Ascending aorta (tissue), 2 donors: ENCODE measurements around the gene TGM1. TPM values are rescaled to one million over a fixed set of nuclear protein-coding genes. Genes with fewer than 3 reads are reported as not detected.

Experiments used
- DNase-seq, 2 donors: peaks; one replicate each; pipeline ENCODE4 v3.0.0-alpha.2; 2019; ENCODE audit warnings: low spot score in 2 of 2
- H3K27ac ChIP-seq, 2 donors: fragments of 200-600 bp; sonication (generic); one replicate each; pipeline ENCODE4 v1.5.1; 2016 to 2017; ENCODE audit warnings: mild to moderate bottlenecking in 1 of 2
- H3K27me3 ChIP-seq: fragments of 200-600 bp; sonication (generic); one replicate; pipeline ENCODE4 v1.5.1; 2017
- H3K36me3 ChIP-seq, 2 donors: fragments of 200-600 bp; sonication (generic); one replicate each; pipeline ENCODE4 v1.5.1; 2016
- H3K4me1 ChIP-seq, 2 donors: fragments of 200-600 bp; sonication (generic); one replicate each; pipeline ENCODE4 v1.5.1; 2016 to 2017; ENCODE audit warnings: mild to moderate bottlenecking in 1 of 2
- H3K4me3 ChIP-seq, 2 donors: fragments of 200-600 bp; sonication (generic); one replicate each; pipeline ENCODE4 v1.5.1; 2016 to 2017; ENCODE audit warnings: mild to moderate bottlenecking in 1 of 2
- H3K9me3 ChIP-seq, 2 donors: fragments of 200-600 bp; sonication (generic); one replicate each; pipeline ENCODE4 v1.5.1; 2016
- intact Hi-C: fragments of 100-400 bp; cut with DNase I; formaldehyde crosslinking; loops from one replicate; pipeline ENCODE4 v1.15.1; 2023
- total RNA-seq: library from RNA; depleted of rRNA; stranded (reverse); fragments of >200 nt; gene quantifications from one replicate; pipeline ENCODE4 v1.1.0, GENCODE V29; 2016
- TF ChIP-seq, protein P1 (sequence below), 3 experiments: fragments of 200-600 bp in 2 of 3; fragments of 450-650 bp in 1 of 3; sonication (generic) in 2 of 3; IDR thresholded peaks; one replicate each; pipeline ENCODE4 v1.5.1; 2016 to 2019; ENCODE audit warnings: antibody characterized with exemption in 3 of 3, mild to moderate bottlenecking in 1 of 3, moderate library complexity in 1 of 3

Gene TGM1
- total RNA-seq, 1 donor from 2014 or later: 1.7 TPM

DNA sequence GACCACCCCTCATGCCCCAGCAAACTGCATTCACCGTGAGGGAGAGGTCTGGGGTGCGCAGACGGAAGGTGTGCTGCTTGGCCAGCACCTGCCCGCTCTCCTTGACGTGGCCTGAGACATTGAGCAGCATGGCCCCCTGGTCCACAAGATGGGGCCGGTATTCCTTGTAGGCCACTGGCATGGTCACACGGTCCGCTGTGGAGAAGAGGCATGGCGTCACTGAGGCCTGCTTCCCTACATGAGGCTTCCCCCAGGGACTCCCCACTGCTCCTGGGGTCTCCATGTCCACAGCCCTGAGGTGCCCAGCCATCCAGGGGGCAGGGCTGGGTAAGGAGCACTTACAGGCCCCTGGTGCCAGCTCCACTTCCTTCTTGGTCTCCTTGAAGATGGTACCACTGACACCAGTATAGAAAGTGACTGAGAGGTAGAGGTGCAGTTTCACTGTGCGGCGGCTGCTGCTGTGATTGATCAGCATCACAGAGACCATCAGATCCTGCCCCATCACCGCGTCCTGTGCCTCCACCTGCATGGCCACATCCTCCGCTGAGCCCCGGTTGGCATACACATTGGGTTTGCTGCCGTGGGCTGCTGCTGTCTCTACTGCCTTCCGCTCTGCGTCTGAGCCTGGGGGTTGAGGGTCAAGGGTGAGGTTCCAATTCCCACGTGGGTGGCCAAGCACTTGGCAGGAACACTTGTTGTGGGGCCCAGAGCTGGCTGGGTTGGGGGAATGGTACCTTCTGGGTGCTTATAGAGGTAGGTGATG lies 8.2 kb downstream of the TGM1 start:
- TF ChIP-seq, protein P1, sequence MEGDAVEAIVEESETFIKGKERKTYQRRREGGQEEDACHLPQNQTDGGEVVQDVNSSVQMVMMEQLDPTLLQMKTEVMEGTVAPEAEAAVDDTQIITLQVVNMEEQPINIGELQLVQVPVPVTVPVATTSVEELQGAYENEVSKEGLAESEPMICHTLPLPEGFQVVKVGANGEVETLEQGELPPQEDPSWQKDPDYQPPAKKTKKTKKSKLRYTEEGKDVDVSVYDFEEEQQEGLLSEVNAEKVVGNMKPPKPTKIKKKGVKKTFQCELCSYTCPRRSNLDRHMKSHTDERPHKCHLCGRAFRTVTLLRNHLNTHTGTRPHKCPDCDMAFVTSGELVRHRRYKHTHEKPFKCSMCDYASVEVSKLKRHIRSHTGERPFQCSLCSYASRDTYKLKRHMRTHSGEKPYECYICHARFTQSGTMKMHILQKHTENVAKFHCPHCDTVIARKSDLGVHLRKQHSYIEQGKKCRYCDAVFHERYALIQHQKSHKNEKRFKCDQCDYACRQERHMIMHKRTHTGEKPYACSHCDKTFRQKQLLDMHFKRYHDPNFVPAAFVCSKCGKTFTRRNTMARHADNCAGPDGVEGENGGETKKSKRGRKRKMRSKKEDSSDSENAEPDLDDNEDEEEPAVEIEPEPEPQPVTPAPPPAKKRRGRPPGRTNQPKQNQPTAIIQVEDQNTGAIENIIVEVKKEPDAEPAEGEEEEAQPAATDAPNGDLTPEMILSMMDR (IDR thresholded peaks at IDR 0.05): no peak
- no peak overlapping the region for H3K27ac ChIP-seq
- H3K36me3 ChIP-seq: no peaks in the 10 kb centered on the region
- intact Hi-C loops: no loop called here
- H3K9me3 ChIP-seq: no peaks in the 10 kb centered on the region
- H3K27me3 ChIP-seq: no peaks in the 10 kb centered on the region
- no peaks in the 10 kb centered on the region for H3K4me1 ChIP-seq
- DNase-seq: no peak
- no peak overlapping the region for H3K4me3 ChIP-seq

DNA sequence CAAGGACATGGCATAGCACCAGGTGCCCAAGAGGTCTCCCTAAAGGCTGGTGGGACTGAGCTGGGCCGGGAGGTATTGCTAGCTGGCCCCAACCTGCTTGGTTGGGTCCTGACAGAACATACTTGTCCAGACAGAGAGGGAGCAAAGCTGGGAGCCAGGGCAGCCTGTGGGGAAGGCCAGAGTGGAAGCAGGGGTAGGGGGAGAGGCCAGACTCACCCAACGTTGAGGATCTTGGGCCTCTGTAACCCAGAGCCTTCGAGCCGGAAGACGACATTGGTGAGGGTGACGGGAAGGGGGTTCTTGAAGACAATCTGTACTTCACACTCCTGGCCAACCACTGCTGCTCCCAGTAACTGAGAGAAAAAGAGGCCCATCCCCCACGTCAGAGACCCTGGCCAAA lies 9.0 kb downstream of the TGM1 start:
- no peak for DNase-seq
- TF ChIP-seq, protein P1 (IDR thresholded peaks at IDR 0.05): no peak
- Histone ChIP-seq H3K4me1 (no peaks in the 10 kb centered on the region), H3K36me3 (no peaks in the 10 kb centered on the region), H3K27ac (no peak overlapping the region), H3K9me3 (no peaks in the 10 kb centered on the region), H3K27me3 (no peaks in the 10 kb centered on the region), H3K4me3 (no peak overlapping the region)
- intact Hi-C loops: no loop called here

DNA sequence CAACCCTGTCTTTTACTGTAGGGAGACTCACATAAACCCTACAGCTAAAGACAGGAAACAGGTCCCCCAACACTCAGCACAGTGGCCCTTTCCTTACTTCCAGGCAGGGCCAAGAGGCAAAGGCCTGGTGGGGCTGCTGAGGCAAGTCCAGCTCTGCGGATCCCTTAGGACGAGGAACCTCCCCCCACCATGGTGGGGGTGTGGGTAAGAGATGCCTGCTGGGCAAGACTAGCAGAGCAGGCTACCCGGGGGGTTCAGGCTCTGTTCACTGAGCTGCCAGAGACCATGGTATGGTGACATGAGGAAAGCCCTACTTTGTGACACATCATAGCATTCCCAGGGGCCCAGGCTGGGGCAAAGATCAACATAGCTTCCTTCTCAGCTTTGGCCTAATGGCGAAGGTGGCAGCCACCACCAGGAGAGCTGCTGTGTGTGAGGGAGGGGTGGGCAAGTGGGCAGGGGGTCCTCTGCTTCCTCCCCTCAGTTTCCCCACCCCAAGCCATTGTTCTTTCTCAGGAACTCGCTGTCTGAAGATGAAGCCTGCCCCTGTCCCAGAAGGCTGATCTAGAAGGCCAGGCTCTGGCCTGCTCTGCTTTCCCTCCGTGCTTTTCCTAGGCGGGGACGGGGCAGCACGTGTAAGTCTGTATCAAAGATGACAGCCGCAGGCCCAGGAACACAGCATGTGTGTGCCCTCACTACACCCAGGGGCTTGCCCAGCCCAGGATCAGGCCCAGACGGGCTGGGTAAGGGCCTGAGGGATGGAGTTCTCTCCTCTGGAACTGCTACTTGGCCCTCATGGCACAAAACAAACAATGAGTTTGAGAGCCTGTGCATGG lies 10.5 kb downstream of the TGM1 start:
- Histone ChIP-seq H3K27ac (no peak overlapping the region), H3K9me3 (no peaks in the 10 kb centered on the region), H3K27me3 (no peaks in the 10 kb centered on the region), H3K4me3 (no peak overlapping the region), H3K36me3 (no peaks in the 10 kb centered on the region), H3K4me1 (no peaks in the 10 kb centered on the region)
- no peak for DNase-seq
- intact Hi-C loops: no loop called here
- TF ChIP-seq, protein P1 (IDR thresholded peaks at IDR 0.05): no peak

DNA sequence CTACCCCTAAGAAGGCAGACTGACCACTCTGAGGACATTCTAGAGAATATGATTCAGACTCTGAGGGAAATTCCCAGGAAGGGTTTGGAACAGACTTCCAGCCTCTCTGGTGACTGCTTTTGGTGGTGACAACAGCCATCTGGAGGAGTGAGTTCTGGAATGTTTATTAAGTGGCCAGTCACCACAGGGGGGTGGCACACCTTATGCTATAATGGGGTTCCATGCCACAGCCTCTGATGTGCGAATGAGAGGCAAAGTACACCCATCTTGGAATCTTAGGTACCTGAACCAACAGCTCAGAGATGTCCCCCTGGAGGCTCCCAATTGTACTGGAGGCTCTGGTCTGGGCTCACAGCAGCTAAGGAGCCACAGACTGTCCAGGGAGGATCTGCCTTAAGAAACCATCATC lies 11.1 kb downstream of the TGM1 start:
- DNase-seq: no peak
- H3K4me3 ChIP-seq: no peak overlapping the region
- H3K27ac ChIP-seq: no peak overlapping the region
- intact Hi-C loops: no loop called here
- H3K36me3 ChIP-seq: no peaks in the 10 kb centered on the region
- no peaks in the 10 kb centered on the region for H3K27me3 ChIP-seq
- no peaks in the 10 kb centered on the region for H3K4me1 ChIP-seq
- H3K9me3 ChIP-seq: no peaks in the 10 kb centered on the region
- TF ChIP-seq, protein P1 (IDR thresholded peaks at IDR 0.05): no peak

DNA sequence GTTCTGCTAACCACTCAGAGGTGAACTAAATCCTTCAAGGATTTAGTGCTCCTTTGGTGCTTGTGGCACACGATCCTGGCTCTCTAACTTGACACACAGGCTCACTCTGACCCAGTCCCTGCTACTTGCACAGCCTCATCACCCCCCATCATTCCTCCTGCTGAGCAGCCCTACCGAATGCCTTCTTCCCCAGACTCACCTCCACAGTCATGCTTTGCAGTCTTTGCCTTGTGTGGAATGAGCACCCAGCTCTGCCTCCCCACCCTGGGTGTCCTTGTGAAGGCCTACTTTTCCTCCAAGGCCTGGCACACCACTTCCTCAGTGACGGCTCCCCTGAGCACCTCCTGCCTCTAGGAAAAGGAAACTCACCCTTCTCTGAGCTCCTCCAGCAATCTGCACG lies 12.6 kb downstream of the TGM1 start:
- Histone ChIP-seq H3K9me3 (no peaks in the 10 kb centered on the region), H3K36me3 (no peaks in the 10 kb centered on the region), H3K4me3 (no peak overlapping the region), H3K4me1 (no peaks in the 10 kb centered on the region), H3K27me3 (no peaks in the 10 kb centered on the region), H3K27ac (no peak overlapping the region)
- no peak for DNase-seq
- TF ChIP-seq, protein P1 (IDR thresholded peaks at IDR 0.05): no peak
- intact Hi-C loops: no loop called here
